Astrocyte of the spinal cord (primary cell): ENCODE results near the gene SAMD15.

Experiments used
- DNase-seq: peaks from one replicate; pipeline ENCODE4 v3.0.0; 2011; ENCODE audit warnings: low read depth, low spot score
- H3K4me3 ChIP-seq: 2 replicates; pipeline ENCODE4 v1.5.1; 2011; ENCODE audit warnings: low read depth, mild to moderate bottlenecking, low read length, moderate library complexity
- CTCF ChIP-seq: IDR thresholded peaks from 2 replicates; pipeline ENCODE4 v1.5.1; 2012; ENCODE audit warnings: low read depth, mild to moderate bottlenecking, low read length, inconsistent platforms
- in situ Hi-C: cut with HindIII; loops from 2 replicates; pipeline ENCODE4 v1.10.0; 2017; ENCODE audit warnings: low sequenced_read_pairs

SAMD15 gene

DNA sequence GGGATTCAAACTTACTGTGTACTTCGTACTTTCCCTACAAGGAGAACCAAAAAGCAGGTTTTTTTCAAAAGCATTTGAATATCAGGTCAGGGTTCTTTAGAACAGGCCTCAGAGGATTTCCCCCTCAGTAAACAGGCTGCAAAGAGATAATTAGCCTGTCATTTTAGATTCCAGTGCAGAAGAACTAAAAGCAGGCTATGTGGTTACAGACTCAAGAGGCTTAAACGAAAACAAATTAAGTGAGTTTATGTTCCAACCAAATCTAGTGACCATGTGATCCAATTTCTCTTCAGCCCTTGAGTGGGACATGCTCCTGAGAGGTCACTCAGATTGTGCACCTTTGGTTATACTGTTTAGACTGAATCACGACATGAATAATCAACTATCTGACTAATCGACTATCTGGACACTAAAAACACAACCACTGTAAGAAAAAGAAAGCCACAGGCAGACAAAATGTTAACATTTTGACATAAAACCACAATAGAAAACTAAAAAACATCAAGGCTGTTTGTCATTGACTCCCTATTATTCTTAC is 4.8 kb upstream of the SAMD15 start:
- no peak for TF ChIP-seq CTCF
- no peak overlapping the region for H3K4me3 ChIP-seq
- in situ Hi-C loops = no loop called here
- DNase-seq = peak; percentile 48

DNA sequence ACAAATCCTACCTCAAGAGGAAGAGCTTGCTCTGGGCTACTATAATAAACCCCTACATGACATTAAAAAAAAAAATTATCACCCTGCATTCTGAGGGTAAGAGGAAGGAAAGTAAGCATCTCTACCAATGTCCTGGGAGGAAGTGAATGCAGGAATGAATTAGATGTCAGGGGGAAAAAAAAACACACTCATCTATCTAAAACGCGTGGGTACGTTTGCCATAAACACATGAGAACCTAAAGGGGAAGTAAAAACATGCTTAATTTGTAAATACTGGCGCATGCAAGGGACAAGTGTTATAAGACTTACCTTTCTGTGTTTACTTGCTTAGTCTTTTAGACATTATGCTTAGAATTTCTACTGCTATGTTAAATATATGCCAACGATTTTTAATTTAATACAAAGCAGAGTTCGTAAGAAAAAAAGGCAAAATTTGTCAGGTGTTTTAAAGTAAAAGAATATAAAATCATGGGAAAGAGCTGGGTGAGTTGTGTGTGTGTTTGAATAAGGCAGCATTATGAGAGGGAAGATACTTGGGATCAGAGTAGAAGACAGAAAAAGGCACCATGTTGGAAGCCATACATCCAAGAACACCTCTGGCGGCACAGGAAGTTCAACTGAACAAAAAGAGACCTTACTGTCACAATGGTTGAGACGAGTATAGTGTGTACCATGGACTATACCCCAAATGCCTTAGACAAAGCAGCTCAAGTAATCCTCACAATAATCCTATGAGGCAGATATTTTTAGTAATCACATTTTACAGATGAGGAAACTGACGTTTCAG is 1.8 kb upstream of the SAMD15 start:
- no peak overlapping the region for H3K4me3 ChIP-seq
- no peak for DNase-seq
- in situ Hi-C loops = no loop called here
- TF ChIP-seq CTCF = no peak

GRCh38 chr14:77375973-77376770 is 1.0 kb upstream of the SAMD15 start:
- TF ChIP-seq CTCF = no peak

GRCh38 chr14:77377502-77377844 is 294 bp downstream of the SAMD15 start:
- no peak for DNase-seq
- in situ Hi-C loops = no loop called here
- no peak for TF ChIP-seq CTCF
- H3K4me3 ChIP-seq = peak overlapping the region; percentile 87

More at GRCh38 chr14:77375973-77376770, 1.0 kb upstream of the SAMD15 start:
- in situ Hi-C loops = no loop called here
- peak; percentile 24 for DNase-seq
- peak overlapping the region; percentile 87 for H3K4me3 ChIP-seq

GRCh38 chr14:77378701-77379100 is 1.5 kb downstream of the SAMD15 start:
- in situ Hi-C loops = no loop called here
- no peak for TF ChIP-seq CTCF
- no peak overlapping the region for H3K4me3 ChIP-seq
- DNase-seq = no peak

DNA sequence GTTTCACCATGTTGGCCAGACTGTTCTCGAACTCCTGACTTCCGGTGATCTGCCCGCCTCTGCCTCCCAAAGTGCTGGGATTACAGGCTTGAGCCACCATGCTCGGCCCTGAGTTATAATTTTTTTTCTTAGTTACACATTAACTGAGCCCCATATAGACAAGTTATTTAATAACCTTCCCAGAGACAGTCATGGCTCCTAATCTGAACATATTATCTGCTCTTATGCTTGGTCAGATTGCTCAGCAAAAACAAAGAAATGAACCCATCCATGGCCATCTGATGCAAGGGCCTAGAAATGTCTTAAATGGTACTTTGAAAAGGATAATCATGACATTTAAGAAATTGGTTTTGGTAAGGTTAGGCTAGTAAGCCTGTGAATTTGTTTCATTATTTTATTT is 13.0 kb downstream of the SAMD15 start:
- DNase-seq = no peak
- TF ChIP-seq CTCF = no peak
- in situ Hi-C loops = no loop called here
- no peak overlapping the region for H3K4me3 ChIP-seq
